NT2/D1 (cell line): Measurements from ENCODE around the gene RASSF7.
"Not testable (repeated sequence)": the region's sequence is repeated elsewhere in the genome, so short reads cannot be mapped to it uniquely, and the experiment has no call there.

Experiments used
- DNase-seq: peaks from one replicate; pipeline ENCODE4 v3.0.0-alpha.2; 2011; ENCODE audit warnings: low read depth, low spot score
- H3K27me3 ChIP-seq: 2 replicates; pipeline ENCODE4 v1.6.0; 2011; ENCODE audit warnings: mild to moderate bottlenecking; ENCODE audit not compliant: insufficient read length, insufficient read depth
- H3K36me3 ChIP-seq: 2 replicates; pipeline ENCODE4 v1.6.1; 2011; ENCODE audit warnings: mild to moderate bottlenecking, low read length, mixed read lengths; ENCODE audit not compliant: insufficient read depth, insufficient read length
- H3K4me1 ChIP-seq: 2 replicates; pipeline ENCODE4 v1.5.1; 2011; ENCODE audit not compliant: insufficient read depth, insufficient read length
- H3K4me3 ChIP-seq: 2 replicates; pipeline ENCODE4 v1.5.1; 2011; ENCODE audit warnings: low read depth; ENCODE audit not compliant: insufficient read length
- H3K9ac ChIP-seq: 2 replicates; pipeline ENCODE4 v1.6.0; 2011; ENCODE audit warnings: low read depth; ENCODE audit not compliant: insufficient read length
- H3K9me3 ChIP-seq: 2 replicates; pipeline ENCODE4 v1.5.1; 2011; ENCODE audit warnings: mild to moderate bottlenecking, low read length; ENCODE audit not compliant: insufficient read depth
- SUZ12 ChIP-seq: IDR thresholded peaks from 2 replicates; pipeline ENCODE4 v1.6.1; 2011; ENCODE audit not compliant: insufficient read length, insufficient read depth; ENCODE audit errors: extremely low read depth
- YY1 ChIP-seq: IDR thresholded peaks from 2 replicates; pipeline ENCODE4 v1.6.1; 2011; ENCODE audit not compliant: insufficient read length, insufficient read depth
- ZNF274 ChIP-seq: IDR thresholded peaks from 2 replicates; pipeline ENCODE4 v1.6.1; 2011; ENCODE audit warnings: mild to moderate bottlenecking, low read depth, low read length

RASSF7 gene, protein sequence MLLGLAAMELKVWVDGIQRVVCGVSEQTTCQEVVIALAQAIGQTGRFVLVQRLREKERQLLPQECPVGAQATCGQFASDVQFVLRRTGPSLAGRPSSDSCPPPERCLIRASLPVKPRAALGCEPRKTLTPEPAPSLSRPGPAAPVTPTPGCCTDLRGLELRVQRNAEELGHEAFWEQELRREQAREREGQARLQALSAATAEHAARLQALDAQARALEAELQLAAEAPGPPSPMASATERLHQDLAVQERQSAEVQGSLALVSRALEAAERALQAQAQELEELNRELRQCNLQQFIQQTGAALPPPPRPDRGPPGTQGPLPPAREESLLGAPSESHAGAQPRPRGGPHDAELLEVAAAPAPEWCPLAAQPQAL

DNA sequence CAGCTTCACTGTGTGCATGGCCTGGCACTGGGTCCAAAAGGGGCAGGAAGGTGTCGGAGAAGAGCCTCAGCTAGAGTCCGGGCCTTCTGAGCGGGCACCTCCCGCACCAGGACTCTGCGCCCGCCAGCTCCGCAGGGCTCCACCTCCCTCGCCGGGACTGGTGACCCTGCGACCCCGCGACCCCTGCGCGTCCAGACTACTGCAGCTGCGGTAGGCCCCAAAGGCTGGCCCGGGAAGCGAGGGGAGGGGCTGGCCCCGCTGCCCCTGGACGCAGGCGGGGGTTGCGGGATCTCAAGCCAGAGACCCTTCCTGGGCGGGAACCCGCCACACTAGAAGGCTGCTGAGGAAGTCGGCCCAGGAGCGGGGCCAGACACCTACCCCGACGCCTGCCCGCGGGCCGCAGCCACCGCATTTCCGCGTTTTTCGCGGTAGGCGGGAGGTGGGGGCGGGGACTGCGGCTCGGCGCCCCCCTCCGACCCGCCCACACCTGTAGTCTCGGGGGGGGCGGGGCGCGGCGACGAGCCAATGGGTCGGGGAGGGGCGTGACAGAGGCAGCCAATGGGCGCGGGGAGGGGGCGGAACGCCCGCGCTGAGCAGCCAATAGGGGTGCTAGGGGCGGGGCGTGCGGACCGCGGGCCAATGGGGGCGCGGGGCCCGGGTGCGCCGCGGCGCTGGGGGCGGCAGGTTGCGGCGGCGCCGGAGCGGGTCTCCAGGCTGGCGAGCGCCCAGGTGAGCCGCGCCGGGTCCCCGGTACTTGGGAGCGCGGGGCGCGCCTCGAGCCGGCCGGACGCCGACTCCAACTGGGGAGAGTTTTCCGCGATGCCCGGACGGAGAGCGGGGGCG is at the start of gene RASSF7, which contains the start of gene LMNTD2:
Gene RASSF7 (plus strand): TSS at position 666 of the 843 bp plus-strand sequence. CDS start 799 bp downstream, outside the sequence.
Gene LMNTD2 (minus strand): TSS at position 434 of the 843 bp plus-strand sequence. CDS start 22 bp downstream, at position 412.
- H3K27me3 ChIP-seq, result peaks cover 31% of the 10 kb centered on the region
- H3K4me1 ChIP-seq, result peaks cover 39% of the 10 kb centered on the region
- TF ChIP-seq SUZ12 (no peak), ZNF274 (no peak), YY1 (no peak)
- peaks cover 29% of the 10 kb centered on the region for H3K36me3 ChIP-seq
- peak within 1 kb of the TSS; percentile 87 for H3K4me3 ChIP-seq
- H3K9me3 ChIP-seq, result no peaks in the 10 kb centered on the region
- peak; percentile 82 for DNase-seq
- peak within 1 kb of the TSS; percentile 94 for H3K9ac ChIP-seq

DNA sequence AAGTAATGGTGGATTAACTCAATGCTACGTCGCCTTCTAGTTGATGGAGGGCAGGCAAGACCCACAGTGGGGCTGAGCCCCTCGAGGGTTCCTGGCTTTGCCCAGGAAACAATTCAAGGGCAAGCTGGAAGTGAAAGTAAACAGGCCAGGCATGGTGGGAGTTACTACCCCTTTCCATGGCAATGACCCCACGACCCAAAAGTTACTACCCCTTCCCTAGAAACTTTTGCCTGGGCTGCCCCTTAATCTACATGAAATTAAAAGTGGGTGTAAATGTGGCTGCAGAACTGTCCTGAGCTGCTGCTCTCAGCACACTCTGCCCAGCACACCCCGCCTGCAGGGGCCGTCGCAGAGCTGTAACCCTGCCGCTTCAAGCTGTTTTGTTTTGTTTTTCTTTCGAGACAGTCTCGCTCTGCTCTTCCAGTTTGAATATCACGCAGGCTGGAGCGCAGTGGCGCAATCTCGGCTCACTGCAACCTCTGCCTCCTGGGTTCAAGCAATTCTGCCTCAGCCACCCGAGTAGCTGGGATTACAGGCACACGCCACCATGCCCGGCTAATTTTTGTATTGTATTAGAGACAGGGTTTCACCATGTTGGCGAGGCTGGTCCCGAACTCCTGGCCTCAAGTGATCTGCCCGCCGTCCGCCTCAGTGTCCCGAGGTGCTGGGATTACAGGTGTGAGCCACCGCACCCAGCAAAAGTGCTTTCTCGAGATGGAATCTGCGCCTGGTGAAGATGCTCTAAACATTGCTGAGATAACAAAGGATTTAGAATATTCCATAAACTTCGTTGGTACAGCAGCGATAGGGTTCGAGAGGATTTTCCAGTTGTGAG is 47.8 kb upstream of the RASSF7 start:
- TF ChIP-seq SUZ12, result no peak
- no peak for TF ChIP-seq ZNF274
- TF ChIP-seq YY1, result no peak
- peaks cover 30% of the 10 kb centered on the region; the same call in 1 of the 2 replicates for H3K9me3 ChIP-seq
- H3K4me1 ChIP-seq, result no peaks in the 10 kb centered on the region
- H3K36me3 ChIP-seq, result peaks cover 55% of the 10 kb centered on the region
- no peaks in the 10 kb centered on the region for H3K27me3 ChIP-seq
- H3K4me3 ChIP-seq, result no peak overlapping the region
- no peak for DNase-seq
- H3K9ac ChIP-seq, result no peak overlapping the region

DNA sequence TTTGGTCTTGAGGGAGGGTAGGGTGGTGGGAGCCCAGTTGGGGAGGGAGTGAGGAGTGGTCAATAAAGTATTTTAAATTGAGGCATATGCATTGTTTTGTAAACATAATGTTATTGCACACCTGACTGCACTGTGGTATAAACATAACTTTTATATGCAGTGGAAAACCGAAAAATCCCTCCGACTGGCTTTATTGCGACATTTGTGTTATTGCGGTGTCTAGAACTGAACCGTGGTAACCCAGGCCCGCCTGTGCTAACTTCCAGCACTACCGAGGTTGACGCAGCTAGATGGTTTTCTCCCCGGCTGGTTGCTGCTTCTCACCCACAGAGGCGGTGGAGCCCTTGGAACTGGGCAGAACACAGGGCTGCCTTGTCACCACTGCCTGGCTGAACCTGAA is 46.2 kb upstream of the RASSF7 start:
- no peak overlapping the region for H3K4me3 ChIP-seq
- H3K9ac ChIP-seq, result no peak overlapping the region
- H3K9me3 ChIP-seq, result peaks cover 42% of the 10 kb centered on the region; the same call in 1 of the 2 replicates
- DNase-seq, result no peak
- peaks cover 42% of the 10 kb centered on the region for H3K36me3 ChIP-seq
- H3K27me3 ChIP-seq, result no peaks in the 10 kb centered on the region
- TF ChIP-seq ZNF274 (no peak), YY1 (no peak), SUZ12 (no peak)
- no peaks in the 10 kb centered on the region for H3K4me1 ChIP-seq

DNA sequence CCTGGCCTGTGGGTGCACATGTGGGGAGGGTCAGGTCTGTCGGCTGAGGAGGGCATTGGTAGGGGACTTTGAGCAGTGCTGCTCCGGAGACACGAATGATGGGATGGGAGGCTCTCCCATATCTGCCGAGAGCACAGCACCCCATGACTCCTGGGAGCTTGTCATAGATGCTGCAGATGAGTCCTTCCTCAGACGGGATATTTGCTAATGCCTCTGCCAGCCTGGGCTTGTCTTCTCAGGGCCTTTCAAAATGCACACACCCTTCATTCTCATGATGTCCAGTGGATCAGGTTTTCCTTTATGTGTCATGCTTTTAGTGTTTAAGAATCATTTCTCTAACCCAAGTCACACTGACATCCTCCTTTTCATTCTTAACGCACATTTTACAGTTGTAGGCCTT is 45.6 kb upstream of the RASSF7 start:
- peaks cover 42% of the 10 kb centered on the region; the same call in 1 of the 2 replicates for H3K9me3 ChIP-seq
- no peak for TF ChIP-seq YY1
- TF ChIP-seq SUZ12, result no peak
- no peak for TF ChIP-seq ZNF274
- H3K4me1 ChIP-seq, result no peaks in the 10 kb centered on the region
- DNase-seq, result no peak
- no peaks in the 10 kb centered on the region for H3K27me3 ChIP-seq
- peaks cover 37% of the 10 kb centered on the region for H3K36me3 ChIP-seq
- H3K9ac ChIP-seq, result no peak overlapping the region
- no peak overlapping the region for H3K4me3 ChIP-seq

DNA sequence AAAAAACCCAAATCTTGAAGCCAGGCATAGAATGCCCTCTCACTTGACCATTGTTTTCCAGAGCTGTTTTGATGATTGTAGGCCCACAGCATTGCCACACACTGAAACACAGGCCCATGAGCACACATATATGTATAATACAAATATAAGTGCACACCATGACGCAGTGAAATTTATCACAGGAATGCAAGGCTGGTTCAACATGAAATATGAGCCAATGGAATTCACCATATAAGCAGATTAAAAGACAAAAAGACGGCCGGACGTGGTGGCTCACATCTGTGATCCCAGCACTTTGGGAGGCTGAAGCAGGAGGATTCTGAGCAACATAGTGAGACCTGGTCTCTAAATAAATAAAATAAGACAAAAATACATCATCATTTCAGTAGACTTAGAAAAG is 44.4 kb upstream of the RASSF7 start:
- TF ChIP-seq SUZ12 (no peak), YY1 (no peak), ZNF274 (no peak)
- Histone ChIP-seq H3K27me3 (no peaks in the 10 kb centered on the region), H3K4me3 (no peak overlapping the region), H3K36me3 (peaks cover 32% of the 10 kb centered on the region), H3K9me3 (peaks cover 55% of the 10 kb centered on the region; the same call in 1 of the 2 replicates), H3K4me1 (no peaks in the 10 kb centered on the region), H3K9ac (no peak overlapping the region)
- DNase-seq, result no peak

DNA sequence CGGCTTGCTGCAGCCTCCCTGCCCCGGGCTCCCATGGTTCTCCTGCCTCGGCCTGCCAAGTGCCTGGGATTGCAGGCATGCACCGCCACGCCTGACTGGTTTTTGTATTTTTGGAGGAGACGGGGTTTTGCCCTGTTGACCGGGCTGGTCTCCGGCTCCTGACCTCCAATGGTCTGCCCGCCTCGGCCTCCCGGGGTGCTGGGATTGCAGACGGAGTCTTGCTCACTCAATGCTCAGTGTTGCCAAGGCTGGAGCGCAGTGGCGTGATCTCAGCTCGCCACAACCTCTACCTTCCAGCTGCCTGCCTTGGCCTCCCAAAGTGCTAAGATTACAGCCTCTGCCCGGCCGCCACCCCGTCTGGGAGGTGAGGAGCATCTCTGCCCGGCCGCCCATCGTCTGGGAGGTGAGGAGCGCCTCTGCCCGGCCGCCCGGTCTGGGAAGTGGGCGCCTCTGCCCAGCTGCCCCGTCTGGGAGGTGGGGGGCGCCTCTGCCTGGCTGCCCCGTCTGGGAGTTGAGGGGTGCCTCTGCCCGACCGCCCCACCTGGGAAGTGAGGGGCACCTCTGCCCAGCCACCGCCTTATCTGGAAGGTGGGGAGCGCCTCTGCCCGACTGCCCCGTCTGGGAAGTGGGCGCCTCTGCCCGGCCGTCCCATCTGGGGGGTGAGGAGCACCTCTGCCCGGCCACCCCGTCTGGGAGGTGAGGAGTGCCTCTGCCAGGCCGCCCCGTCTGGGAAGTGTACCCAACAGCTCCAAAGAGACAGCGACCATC is 43.7 kb upstream of the RASSF7 start:
- H3K4me3 ChIP-seq, H3K4me1 ChIP-seq, DNase-seq, H3K9ac ChIP-seq, H3K27me3 ChIP-seq: not testable (repeated sequence)
- peaks cover 28% of the 10 kb centered on the region for H3K36me3 ChIP-seq
- peaks cover 55% of the 10 kb centered on the region; the same call in 1 of the 2 replicates for H3K9me3 ChIP-seq
